ENCODE measurements around the gene MUC15.

DNA sequence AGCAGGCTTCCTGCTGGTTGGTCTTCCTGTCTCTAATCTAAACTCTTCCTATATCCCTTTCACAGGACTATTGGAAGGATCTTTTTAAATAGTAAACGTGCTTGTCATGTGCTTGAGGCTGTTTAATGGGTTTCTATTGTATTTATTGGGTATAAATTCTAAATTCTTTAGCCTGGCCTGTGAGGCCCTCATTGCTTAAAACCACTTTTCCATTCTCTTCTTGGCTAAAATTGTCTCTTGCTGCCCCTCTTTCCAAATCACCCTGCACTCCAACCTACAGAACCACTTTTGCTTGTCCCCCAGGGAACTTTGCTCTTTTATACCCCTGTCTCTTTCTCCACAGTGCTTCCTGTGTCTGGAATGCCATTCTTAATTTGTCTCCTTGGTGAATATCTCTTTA, 46.4 kb upstream of the MUC15 start:
- TF ChIP-seq, protein P1, sequence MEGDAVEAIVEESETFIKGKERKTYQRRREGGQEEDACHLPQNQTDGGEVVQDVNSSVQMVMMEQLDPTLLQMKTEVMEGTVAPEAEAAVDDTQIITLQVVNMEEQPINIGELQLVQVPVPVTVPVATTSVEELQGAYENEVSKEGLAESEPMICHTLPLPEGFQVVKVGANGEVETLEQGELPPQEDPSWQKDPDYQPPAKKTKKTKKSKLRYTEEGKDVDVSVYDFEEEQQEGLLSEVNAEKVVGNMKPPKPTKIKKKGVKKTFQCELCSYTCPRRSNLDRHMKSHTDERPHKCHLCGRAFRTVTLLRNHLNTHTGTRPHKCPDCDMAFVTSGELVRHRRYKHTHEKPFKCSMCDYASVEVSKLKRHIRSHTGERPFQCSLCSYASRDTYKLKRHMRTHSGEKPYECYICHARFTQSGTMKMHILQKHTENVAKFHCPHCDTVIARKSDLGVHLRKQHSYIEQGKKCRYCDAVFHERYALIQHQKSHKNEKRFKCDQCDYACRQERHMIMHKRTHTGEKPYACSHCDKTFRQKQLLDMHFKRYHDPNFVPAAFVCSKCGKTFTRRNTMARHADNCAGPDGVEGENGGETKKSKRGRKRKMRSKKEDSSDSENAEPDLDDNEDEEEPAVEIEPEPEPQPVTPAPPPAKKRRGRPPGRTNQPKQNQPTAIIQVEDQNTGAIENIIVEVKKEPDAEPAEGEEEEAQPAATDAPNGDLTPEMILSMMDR (conservative IDR thresholded peaks at IDR 0.05) = no peak
- TF ChIP-seq EZH2 (IDR thresholded peaks at IDR 0.05; ENCODE audit: low read depth) = no peak

Data from PC-9 (cell line).